GM19238 (cell line): ENCODE measurements around the gene HGS.

ENCODE experiments used
- DNase-seq: peaks from one replicate; pipeline ENCODE4 v3.0.0; 2011; ENCODE audit warnings: low spot score; ENCODE audit not compliant: insufficient read length

Gene HGS

DNA sequence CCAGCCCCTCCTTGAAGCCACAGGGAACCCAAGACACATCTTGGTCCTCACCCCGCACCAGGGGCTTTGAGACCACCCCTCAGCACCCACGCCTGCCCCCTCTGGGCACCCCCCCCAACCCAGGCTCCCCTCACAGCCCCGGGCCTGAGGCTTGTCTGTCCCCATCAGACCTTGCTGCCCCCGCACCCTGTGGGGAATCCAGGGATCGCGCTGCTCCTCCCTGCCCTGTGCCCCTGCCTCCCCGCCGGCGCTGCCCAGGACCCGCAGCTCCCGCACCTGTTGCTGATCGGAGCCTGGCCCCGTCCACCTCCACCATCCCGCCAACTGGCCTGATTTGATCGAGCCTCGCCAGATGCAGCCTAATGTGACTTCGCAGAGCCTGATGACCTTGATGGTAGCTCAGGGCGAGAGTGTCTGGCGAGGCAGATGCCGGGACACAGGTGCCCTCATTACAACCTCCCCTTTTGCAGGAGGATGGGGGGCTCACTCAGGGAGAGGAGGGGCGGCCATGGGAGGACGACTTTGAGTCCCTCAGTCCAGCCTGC lies 57.3 kb downstream of the HGS start:
- no peak for DNase-seq

DNA sequence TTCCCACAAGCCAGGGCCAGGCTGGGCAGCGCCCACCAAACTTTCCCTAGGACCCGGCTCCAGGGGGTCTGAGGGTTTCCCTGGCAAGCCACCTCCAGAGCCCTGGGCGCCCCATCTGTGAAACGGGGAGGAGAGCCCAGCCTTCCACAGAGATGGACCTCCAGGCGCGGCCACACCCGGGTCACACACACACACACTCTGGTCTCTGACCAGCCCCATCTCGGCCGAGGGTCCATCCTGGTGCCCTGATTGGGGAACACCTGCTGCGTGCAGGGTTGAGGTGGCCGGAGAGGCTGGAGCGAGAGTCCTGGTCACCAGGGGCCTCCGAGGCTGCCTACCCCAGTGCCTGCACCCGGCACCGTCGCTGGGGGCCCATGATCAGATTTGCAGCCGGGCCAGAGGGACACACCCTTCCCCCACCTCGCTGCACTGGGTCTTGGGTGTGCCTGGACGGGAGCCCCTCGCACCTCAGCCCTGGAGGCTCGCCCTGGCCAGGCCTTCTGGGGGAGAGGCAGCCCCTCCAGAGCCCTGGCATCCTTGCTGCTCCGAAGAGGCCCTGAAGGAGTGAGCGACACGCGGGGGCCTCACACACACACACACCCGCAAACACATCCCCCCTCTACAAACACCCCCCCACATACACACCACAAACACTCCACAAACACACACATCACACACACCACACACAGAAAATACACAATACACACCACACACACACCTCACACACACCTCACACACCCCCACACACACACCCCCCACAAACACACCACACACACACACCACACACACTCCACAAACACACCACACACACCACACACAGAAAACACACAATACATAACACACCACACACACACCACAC lies 58.0 kb downstream of the HGS start:
- no peak for DNase-seq
